Umbilical cord (tissue), 2 donors: Measurements from ENCODE around the gene AIDA. TPM values are rescaled to one million over a fixed set of nuclear protein-coding genes. Genes with fewer than 3 reads are reported as not detected.
"Not testable (repeated sequence)": the region's sequence is repeated elsewhere in the genome, so short reads cannot be mapped to it uniquely, and the experiment has no call there.

ENCODE experiments used
- DNase-seq: peaks from one replicate; pipeline ENCODE4 v3.0.0-alpha.2; 2015; ENCODE audit warnings: low spot score
- total RNA-seq: library from RNA; depleted of rRNA; stranded (reverse); fragments of >200 nt; gene quantifications from one replicate; pipeline ENCODE4 v1.2.3, GENCODE V29; 2014; ENCODE audit warnings: low replicate concordance; ENCODE audit not compliant: insufficient read depth

AIDA gene
- total RNA-seq, 1 donor from 2014 or later: 36.6 TPM

- DNase-seq: peak; percentile 99
Observed at GRCh38 chr1:222713091-222713961, 1.0 kb upstream of the AIDA start.

GRCh38 chr1:222711319-222712252 is 705 bp downstream of the AIDA start:
- DNase-seq: peak; percentile 80

- DNase-seq: no peak
Observed at GRCh38 chr1:222709700-222710153, 2.6 kb downstream of the AIDA start.

GRCh38 chr1:222706815-222707214 is 5.5 kb downstream of the AIDA start:
- no peak for DNase-seq

GRCh38 chr1:222704260-222704659 is 8.0 kb downstream of the AIDA start:
- no peak for DNase-seq

- no peak for DNase-seq
Observed at GRCh38 chr1:222702210-222702609, 10.1 kb downstream of the AIDA start.

- peak; percentile 65 for DNase-seq
Observed at GRCh38 chr1:222697826-222698225, 14.5 kb downstream of the AIDA start.

- DNase-seq: no peak
Observed at GRCh38 chr1:222697203-222697602, 15.1 kb downstream of the AIDA start.

- DNase-seq: no peak
Observed at GRCh38 chr1:222696741-222697140, 15.6 kb downstream of the AIDA start.

- no peak for DNase-seq
Observed at GRCh38 chr1:222694927-222695326, 17.4 kb downstream of the AIDA start.

- peak; percentile 92 for DNase-seq
Observed at GRCh38 chr1:222691016-222691415, 21.3 kb downstream of the AIDA start.

- no peak for DNase-seq
Observed at GRCh38 chr1:222680080-222680479, 32.2 kb downstream of the AIDA start.

- DNase-seq: no peak
Observed at GRCh38 chr1:222670110-222670509, 42.2 kb downstream of the AIDA start.

GRCh38 chr1:222669107-222669506 is 43.2 kb downstream of the AIDA start:
- not testable (repeated sequence) for DNase-seq

GRCh38 chr1:222668184-222668583 is 44.1 kb downstream of the AIDA start:
- not testable (repeated sequence) for DNase-seq

GRCh38 chr1:222665964-222666363 is 46.3 kb downstream of the AIDA start:
- no peak for DNase-seq

GRCh38 chr1:222663431-222663934 is 48.8 kb downstream of the AIDA start:
- no peak for DNase-seq

- DNase-seq: no peak
Observed at GRCh38 chr1:222657899-222658298, 54.4 kb downstream of the AIDA start.

- no peak for DNase-seq
Observed at GRCh38 chr1:222656391-222657155, 55.7 kb downstream of the AIDA start.

GRCh38 chr1:222654849-222655248 is 57.4 kb downstream of the AIDA start:
- DNase-seq: peak; percentile 5

- DNase-seq: no peak
Observed at GRCh38 chr1:222653178-222653827, 59.0 kb downstream of the AIDA start.
